ENCODE measurements around the gene BIK.

DNA sequence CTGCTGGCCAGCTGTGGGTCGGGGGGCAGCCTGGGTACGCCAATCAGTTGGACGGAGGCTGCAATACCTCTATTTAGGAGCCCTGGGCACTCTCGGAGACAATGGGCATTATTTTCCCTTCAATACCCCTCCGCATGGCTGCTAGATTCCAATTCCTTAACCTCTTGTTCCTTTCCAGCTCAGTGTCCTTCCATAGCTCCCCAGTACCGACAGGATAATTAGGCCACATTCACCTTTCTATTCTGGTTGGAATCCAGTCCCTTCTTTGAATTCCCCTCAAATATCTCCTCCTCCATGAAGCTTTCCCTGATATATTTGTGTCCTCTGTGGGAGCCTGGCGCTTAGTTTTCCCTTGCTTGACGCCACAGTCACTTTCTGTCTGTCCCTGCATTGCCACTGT, 4.2 kb upstream of the BIK start:
- TF ChIP-seq CTCF (IDR thresholded peaks at IDR 0.05; ENCODE audit: borderline replicate concordance, extremely low read depth, low read length, poor library complexity, severe bottlenecking) (no peak), EZH2 (IDR thresholded peaks at IDR 0.05; ENCODE audit: borderline replicate concordance, low read depth, low read length, severe bottlenecking) (no peak)

Measured in DND-41 (cell line).